ENCODE measurements around the gene PRLR.
A peak's percentile ranks its signal among the peaks of the same experiment; 100 is the strongest.
"Not testable (repeated sequence)": the region's sequence is repeated elsewhere in the genome, so short reads cannot be mapped to it uniquely, and the experiment has no call there.

Gene PRLR

DNA sequence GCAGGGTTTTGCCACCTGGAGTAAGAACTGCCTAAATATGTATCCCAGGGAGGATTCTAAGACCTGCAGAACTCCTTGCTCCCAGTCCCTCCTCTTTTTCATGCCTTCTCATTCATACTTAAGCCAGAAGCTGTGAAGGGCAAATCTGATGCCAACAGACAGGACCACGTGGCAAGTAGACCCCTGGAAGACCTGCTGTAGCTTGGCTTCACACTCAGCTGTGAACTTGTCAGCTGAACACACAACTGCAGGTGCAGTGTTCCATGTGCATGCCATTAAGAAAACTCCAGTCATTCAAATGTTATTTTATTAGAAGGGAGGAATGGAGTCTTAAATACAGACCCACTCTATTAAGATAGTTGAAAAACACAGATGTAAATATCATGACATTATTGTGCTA lies 103.3 kb downstream of the PRLR start:
- no peak for DNase-seq (ENCODE audit: low spot score)

- no peak for DNase-seq (ENCODE audit: low spot score)
These were observed 104.5 kb downstream of the PRLR start for GRCh38 chr5:35125746-35126145.

GRCh38 chr5:35124932-35125331 lies 105.4 kb downstream of the PRLR start:
- DNase-seq (ENCODE audit: low spot score) = no peak

GRCh38 chr5:35122819-35123218 lies 107.5 kb downstream of the PRLR start:
- DNase-seq (ENCODE audit: low spot score) = no peak

GRCh38 chr5:35120715-35121114 lies 109.6 kb downstream of the PRLR start:
- DNase-seq (ENCODE audit: low spot score) = no peak

DNA sequence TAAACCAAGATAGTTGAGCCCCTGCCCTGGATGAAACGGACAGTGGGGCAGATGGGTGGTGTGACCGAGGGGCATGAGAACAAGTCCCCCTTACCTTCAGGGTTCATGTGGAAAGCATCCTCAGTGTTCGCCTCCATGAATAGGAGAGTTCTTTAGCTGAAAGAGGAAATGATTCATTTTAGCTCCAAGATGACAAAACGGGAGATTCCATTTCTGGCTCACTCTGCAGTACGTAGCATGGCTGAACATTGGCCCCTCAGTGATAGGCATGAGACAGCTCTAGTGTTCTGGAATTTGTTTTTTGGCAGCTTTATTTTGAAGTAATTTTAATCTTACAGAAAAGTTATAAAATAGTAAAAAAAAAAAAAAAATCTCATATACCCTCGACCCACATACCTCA lies 112.3 kb downstream of the PRLR start:
- DNase-seq (ENCODE audit: low spot score) = no peak

DNA sequence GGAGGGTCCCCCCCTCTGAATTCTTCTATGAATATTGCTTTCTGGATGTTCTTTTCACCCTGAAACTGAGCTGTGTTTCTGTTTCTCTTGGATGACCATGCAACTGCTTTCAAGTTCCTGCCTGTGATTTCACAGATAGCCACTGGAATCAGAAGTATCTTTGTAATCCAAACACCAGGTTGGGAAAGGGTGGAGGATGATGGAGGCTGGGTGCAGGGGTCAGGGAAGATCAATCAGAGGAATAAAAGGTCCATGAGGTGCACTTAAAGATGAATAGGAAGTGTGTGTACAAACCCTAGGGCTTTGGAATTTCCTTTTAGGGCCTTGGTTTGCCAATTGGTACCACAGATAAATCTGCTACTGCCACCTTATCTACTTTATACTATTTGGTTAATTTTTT lies 114.4 kb downstream of the PRLR start:
- no peak for DNase-seq (ENCODE audit: low spot score)

DNA sequence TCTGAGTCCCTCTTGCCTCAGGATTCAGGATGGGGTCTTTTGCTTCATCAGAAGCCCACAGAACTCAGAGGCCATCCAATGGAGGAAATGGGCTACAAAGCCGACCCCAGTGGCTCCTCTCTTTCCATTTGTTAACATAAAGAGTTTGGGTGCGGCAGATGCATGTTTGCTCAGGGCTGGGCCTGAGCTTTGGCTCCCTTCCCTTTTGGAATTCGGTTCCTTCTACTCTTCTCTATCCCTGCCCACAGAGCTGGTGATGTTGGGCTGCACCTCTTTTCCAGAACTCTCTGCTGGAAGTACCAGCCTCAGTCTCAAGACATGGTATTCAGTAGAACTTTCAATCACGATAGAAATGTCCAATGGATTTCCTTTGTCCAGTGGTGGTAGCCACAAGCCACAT lies 115.6 kb downstream of the PRLR start:
- no peak for DNase-seq (ENCODE audit: low spot score)

DNA sequence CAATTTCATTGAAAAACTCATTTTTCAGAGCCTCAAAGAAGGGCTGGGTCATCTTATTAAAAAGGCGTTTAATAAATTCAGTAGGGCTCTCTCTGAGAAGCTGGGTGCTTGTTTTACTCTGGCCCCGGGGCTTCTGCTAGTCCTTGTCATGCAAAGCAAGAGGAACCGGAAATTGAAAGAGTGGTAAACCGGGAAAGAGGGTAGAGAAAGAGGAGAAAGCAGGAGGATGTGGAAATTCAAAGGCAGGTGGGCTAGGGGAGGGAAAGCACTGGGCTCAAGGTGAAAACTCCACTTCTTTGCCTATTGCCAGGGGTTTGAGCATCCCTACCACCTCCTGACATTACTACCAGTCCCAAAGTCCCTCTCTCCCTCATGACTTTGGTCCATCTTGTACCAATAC lies 118.0 kb downstream of the PRLR start:
- no peak for DNase-seq (ENCODE audit: low spot score)

GRCh38 chr5:35104550-35104949 lies 125.7 kb downstream of the PRLR start:
- not testable (repeated sequence) for DNase-seq (ENCODE audit: low spot score)

DNA sequence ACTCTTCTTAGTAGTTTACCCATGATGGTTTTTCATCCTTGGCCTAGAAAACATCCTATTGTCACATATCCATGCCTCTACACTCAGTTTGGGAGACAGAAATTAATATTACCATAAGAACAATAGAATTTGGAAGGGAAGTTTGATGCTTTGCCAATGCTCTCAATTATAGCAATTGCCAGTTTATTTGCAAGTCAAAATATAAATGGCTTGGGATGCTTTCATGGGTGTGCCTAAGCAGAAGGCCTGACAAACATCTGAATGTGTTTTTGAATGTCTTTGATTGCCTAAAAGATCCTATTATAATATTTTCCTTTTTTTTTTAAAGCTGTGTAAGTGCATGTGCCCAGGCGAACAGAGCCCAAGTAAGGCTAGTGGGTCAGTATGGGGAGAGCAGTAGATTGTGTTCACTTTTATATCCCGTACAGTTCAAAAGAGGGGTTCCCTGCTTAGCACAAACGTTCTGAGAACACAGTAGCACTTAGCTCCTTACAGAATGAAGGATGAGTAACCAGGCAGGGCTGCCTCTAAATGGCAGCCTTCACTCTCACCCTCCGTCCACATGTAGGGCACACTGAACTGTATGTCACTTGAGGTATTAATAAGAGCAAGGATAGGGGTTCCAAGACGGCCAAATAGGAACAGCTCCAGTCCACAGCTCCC lies 126.5 kb downstream of the PRLR start:
- no peak for DNase-seq (ENCODE audit: low spot score)

DNA sequence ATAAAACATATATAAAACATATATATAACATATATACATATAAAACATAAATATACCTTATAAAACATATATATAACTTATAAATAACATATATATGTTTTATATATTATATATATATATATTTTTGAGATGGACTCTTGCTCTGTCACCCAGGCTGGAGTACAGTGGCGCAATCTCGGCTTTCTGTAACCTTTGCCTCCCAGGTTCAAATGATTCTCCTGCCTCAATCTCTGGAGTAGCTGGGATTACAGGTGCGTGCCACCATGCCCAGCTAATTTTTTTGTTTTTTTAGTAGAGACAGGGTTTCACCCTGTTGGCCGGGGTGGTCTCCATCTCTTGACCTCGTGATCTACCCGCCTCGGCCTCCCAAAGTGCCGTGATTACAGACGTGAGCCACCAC lies 128.6 kb downstream of the PRLR start:
- not testable (repeated sequence) for DNase-seq (ENCODE audit: low spot score)

GRCh38 chr5:35101016-35101415 lies 129.3 kb downstream of the PRLR start:
- no peak for DNase-seq (ENCODE audit: low spot score)

DNA sequence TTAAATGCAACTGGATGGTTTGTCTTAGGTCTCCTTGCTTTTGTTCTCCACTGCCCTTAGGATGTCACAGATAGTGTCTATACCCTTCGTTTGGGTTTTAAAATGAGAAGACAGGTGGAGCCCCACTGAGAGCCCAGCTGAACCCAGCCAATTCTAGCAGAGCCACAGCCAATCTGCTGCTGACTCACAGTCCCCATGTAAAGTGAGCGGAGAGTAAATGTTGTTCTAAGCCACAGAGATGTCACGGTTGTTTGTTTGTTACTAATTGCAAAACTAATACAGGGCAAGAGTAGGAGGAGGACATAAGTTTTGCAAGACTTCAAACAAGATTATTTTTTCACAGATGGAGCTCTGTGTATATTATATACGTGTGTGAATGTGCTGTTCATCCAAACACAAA lies 132.1 kb downstream of the PRLR start:
- no peak for DNase-seq (ENCODE audit: low spot score)

GRCh38 chr5:35096932-35097331 lies 133.4 kb downstream of the PRLR start:
- DNase-seq (ENCODE audit: low spot score) = no peak

DNA sequence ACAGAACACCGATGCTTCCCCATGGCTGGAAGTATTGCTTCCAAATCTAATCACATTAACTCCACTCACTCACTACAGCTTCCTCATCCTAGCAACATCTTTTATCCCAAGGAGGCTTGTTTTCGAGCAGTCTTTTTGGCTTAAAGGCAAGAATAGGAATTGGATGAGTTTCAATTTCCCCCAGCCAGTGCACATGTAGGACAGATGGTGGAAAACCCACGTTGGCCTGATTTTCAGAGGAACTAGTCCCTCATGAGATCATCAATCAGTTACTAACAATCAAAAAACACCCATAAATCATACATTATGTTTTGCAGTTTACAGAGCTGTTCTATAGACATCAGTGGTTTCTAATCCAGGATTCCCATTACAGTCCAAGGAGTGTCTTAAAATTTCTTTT lies 134.1 kb downstream of the PRLR start:
- no peak for DNase-seq (ENCODE audit: low spot score)

DNA sequence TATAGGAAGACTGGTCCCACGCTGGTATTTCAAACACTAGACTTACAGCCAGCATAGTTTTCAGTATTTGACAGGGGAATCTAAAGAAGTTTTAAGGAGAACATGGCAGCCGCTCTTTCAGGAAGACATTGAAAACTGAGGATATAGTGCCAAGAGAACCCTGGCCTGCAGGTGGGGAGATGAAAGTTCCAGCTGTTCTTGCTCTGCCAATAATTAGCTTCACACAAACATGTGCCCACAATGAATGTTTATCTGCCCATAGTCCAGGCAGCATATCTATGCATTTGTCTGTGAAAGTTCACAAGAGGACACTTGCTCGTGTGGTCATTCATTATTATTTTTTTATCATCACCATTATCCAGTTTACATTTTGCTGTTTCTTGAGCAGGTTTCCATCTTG lies 134.9 kb downstream of the PRLR start:
- no peak for DNase-seq (ENCODE audit: low spot score)

- no peak for DNase-seq (ENCODE audit: low spot score)
These were observed 135.3 kb downstream of the PRLR start for GRCh38 chr5:35094948-35095347.

DNA sequence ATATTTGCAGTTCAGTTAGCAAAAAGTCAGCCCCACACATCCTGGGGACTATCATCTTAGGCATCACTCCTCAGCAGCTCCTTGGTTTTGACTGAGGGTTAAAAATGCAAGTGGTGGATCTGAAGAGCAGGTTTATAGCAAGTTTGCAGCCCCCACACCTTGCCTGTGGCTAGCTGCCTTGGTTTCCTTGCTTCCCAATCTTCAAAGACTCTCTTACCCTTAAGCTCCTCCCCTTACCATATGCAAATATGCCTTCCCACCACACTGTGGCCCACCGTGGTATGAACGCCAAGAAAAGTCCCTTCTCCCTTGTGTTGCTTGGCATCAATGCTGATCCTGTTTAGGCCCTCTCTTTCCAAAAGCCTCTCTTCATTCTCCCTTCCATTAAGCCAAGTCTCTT lies 137.6 kb downstream of the PRLR start:
- no peak for DNase-seq (ENCODE audit: low spot score)

- DNase-seq (ENCODE audit: low spot score) = no peak
These were observed 138.6 kb downstream of the PRLR start for GRCh38 chr5:35091704-35092103.

DNA sequence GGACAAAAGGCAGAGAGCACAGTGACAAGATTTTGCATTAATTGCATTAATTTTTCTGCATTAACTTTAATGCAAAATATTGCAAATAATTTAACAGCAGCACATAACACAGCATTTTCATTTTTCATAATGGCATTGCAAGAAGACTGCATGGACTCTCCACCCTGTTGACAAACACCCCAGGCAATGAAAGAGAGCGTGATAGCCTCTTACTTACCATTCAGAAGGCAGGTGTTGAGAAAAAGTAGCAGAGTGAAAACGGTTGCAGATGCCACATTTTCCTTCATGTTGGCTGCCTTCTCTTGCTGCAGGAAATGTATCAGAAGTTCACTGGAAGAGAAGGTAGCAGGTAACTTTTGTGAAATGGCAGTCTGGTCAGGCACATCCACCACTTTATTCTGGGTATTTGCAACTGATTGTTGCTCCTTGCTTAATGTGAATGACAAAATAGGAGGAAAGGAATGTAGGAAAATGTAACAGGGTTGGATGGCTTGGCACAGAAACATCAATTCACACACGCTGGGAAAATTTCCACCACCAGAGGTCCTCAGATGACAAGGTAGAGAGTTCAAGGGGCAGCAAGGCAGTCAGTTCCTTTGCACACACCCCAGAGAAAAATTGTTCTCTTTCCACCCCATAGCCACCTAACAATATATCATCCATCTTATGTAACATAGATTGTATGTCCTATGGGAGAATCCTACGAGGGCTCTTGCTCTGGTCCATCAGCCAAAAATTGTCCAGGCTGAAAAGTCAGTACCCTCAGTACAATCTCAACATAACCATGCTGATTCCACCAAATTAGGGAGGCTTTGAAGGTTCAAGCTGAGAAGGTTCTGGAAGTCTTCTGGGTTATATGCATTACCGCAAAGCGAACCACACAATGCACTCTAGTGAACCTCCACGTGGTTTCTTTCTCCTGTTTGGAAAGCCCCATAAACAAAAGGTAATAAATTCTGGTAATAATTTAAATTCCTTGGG lies 140.7 kb downstream of the PRLR start:
- DNase-seq (ENCODE audit: low spot score) = peak; percentile 62

DNA sequence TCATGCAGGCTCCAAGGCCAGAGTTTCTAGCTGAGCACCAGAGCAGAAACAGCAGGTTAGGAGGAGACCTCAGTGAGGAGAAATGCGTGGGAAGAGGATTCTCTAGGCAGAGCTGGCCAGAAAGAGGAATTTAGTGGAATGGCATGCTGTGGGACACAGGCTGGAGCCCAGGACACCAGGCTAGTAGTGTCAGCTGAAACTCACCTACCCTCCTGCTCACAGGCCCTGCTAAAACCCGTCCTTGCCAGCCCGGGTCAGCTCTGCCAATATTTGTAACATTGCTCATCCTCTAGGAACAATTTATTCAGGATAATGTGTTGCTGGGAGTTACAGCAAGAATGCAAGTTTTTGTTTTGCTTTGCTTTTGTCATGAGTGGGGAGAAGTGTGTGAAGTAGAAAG lies 142.3 kb downstream of the PRLR start:
- DNase-seq (ENCODE audit: low spot score) = no peak

- DNase-seq (ENCODE audit: low spot score) = no peak
These were observed 147.1 kb downstream of the PRLR start for GRCh38 chr5:35083150-35083549.

All from pons (tissue), 1 donor.